ENCODE measurements around the gene STAM2. TPM values are rescaled to one million over a fixed set of nuclear protein-coding genes. Genes with fewer than 3 reads are reported as not detected.
"Not testable (repeated sequence)": the region's sequence is repeated elsewhere in the genome, so short reads cannot be mapped to it uniquely, and the experiment has no call there.

STAM2 gene
- total and polyA plus RNA-seq, 8 donors, result 5.9 to 20.8 (median 16.7) TPM

- intact Hi-C loops (cut with DNase I), result no loop called here
- Histone ChIP-seq H3K4me1 (peaks cover 0 to 29% (median 23%) of the 10 kb centered on the region in 3 donors), H3K27me3 (no peaks in the 10 kb centered on the region), H3K9me3 (no peaks in the 10 kb centered on the region), H3K4me3 (no peak overlapping the region), H3K36me3 (no peaks in the 10 kb centered on the region), H3K27ac (no peak overlapping the region)
- ATAC-seq (no peak), DNase-seq (no peak), FAIRE-seq (no peak)
- TF ChIP-seq CTCF (IDR thresholded peaks at IDR 0.05), result no peak
- 67 to 79% methylated on average over 4 of the region's 4 CpGs for WGBS, 2 donors
These were observed 14.0 kb downstream of the STAM2 start for GRCh38 chr2:152161598-152161997.

- 95 to 97% methylated on average over 6 to 31 of the region's 31 CpGs for WGBS, 2 donors
- H3K4me3 ChIP-seq; FAIRE-seq; H3K36me3 ChIP-seq; H3K27ac ChIP-seq; intact Hi-C loops (cut with DNase I); H3K27me3 ChIP-seq; H3K9me3 ChIP-seq; ATAC-seq: not testable (repeated sequence)
- H3K4me1 ChIP-seq, result peaks cover 0 to 17% (median 10%) of the 10 kb centered on the region in 3 donors
- peak in 1 of 6 donors; percentile 60 for DNase-seq
These were observed 15.2 kb downstream of the STAM2 start for GRCh38 chr2:152160378-152160777.

- WGBS, 2 donors, result 99 to 100% methylated on average over 1 of the region's 1 CpG
- TF ChIP-seq CTCF (IDR thresholded peaks at IDR 0.05), result no peak
- no peak for FAIRE-seq
These were observed 18.3 kb downstream of the STAM2 start for GRCh38 chr2:152157253-152157652.

GRCh38 chr2:152155209-152155608 lies 20.4 kb downstream of the STAM2 start:
- no peaks in the 10 kb centered on the region for H3K27me3 ChIP-seq
- WGBS, 2 donors, result 38 to 47% methylated on average over 4 of the region's 4 CpGs
- no peaks in the 10 kb centered on the region for H3K4me1 ChIP-seq
- ATAC-seq (peak in 1 of 4 donors; percentile 57), FAIRE-seq (no peak), DNase-seq (no peak)
- intact Hi-C loops (cut with DNase I), result no loop called here
- H3K27ac ChIP-seq, result no peak overlapping the region
- H3K4me3 ChIP-seq, result no peak overlapping the region
- no peak for TF ChIP-seq CTCF (IDR thresholded peaks at IDR 0.05)
- no peaks in the 10 kb centered on the region for H3K36me3 ChIP-seq
- H3K9me3 ChIP-seq, result no peaks in the 10 kb centered on the region

More at GRCh38 chr2:152157253-152157652, 18.3 kb downstream of the STAM2 start:
- DNase-seq (no peak), ATAC-seq (no peak)
- H3K4me3 ChIP-seq, result no peak overlapping the region
- intact Hi-C loops (cut with DNase I), result no loop called here
- no peaks in the 10 kb centered on the region for H3K4me1 ChIP-seq
- H3K36me3 ChIP-seq, result no peaks in the 10 kb centered on the region
- no peak overlapping the region for H3K27ac ChIP-seq
- H3K27me3 ChIP-seq, result no peaks in the 10 kb centered on the region
- no peaks in the 10 kb centered on the region for H3K9me3 ChIP-seq

DNA sequence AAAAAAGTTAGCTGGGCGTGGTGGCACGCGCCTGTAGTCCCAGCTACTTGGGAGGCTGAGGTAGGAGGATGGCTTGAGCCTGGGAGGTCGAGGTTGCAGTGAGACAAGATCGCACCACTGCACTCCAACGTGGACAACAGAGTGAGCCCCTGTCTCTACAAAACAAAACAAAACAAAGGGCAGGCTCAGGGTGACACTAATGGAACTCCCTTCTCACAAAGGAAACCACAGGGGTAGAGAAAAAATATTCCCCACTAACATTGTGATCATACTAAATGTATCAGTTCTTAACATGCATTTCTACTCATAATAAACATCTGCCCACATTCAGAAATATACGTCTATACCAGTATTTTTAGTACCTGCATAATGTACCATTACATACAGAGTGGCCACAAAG lies 21.1 kb downstream of the STAM2 start:
- no peak overlapping the region for H3K27ac ChIP-seq
- DNase-seq (no peak), FAIRE-seq (no peak), ATAC-seq (no peak)
- no peaks in the 10 kb centered on the region for H3K27me3 ChIP-seq
- no peak for TF ChIP-seq CTCF (IDR thresholded peaks at IDR 0.05)
- no peaks in the 10 kb centered on the region for H3K9me3 ChIP-seq
- H3K4me1 ChIP-seq, result no peaks in the 10 kb centered on the region
- H3K36me3 ChIP-seq, result no peaks in the 10 kb centered on the region
- no peak overlapping the region for H3K4me3 ChIP-seq
- WGBS, 2 donors, result 95 to 97% methylated on average over 7 of the region's 7 CpGs
- intact Hi-C loops (cut with DNase I), result no loop called here
